SU-DHL-6 (cell line): ENCODE results near the gene UMAD1.

Experiments used
- H2AFZ ChIP-seq: fragments of 200-600 bp; sonication (generic); 2 replicates; pipeline ENCODE4 v1.6.1; 2014; ENCODE audit warnings: low read depth, mild to moderate bottlenecking, moderate library complexity, mixed read lengths, antibody characterized with exemption, low read length; ENCODE audit not compliant: severe bottlenecking
- H3F3A ChIP-seq: fragments of 200-600 bp; shearing (Covaris generic); 2 replicates; pipeline ENCODE4 v1.6.0; 2016; ENCODE audit warnings: antibody characterized with exemption, mild to moderate bottlenecking; ENCODE audit not compliant: insufficient read depth
- H3K27ac ChIP-seq: fragments of 200-600 bp; sonication (generic); 2 replicates; pipeline ENCODE4 v1.5.1; 2016; ENCODE audit warnings: low read depth, mild to moderate bottlenecking, low read length, moderate library complexity, mixed read lengths
- H3K27me3 ChIP-seq: fragments of 200-600 bp; sonication (generic), shearing (Covaris generic); 2 replicates; pipeline ENCODE4 v1.6.0; 2014; ENCODE audit warnings: mild to moderate bottlenecking, low read length
- H3K36me3 ChIP-seq: fragments of 200-600 bp; sonication (generic); 2 replicates; pipeline ENCODE4 v1.6.1; 2014; ENCODE audit warnings: mild to moderate bottlenecking, low read length, mixed read lengths
- H3K4me2 ChIP-seq: fragments of 300-600, 200-600 bp; shearing (Covaris generic), sonication (generic); 2 replicates; pipeline ENCODE4 v1.6.0; 2014; ENCODE audit warnings: low read length, low read depth, mild to moderate bottlenecking; ENCODE audit not compliant: poor library complexity, severe bottlenecking
- H3K4me3 ChIP-seq: fragments of 200-600 bp; sonication (generic); 2 replicates; pipeline ENCODE4 v1.5.1; 2014; ENCODE audit warnings: antibody characterized with exemption, low read length, mild to moderate bottlenecking, mixed read lengths; ENCODE audit not compliant: insufficient read depth, poor library complexity, severe bottlenecking
- H3K79me2 ChIP-seq: fragments of 200-600 bp; sonication (generic); 2 replicates; pipeline ENCODE4 v1.6.1; 2014; ENCODE audit warnings: mild to moderate bottlenecking, low read length, moderate library complexity; ENCODE audit not compliant: insufficient read depth
- H3K9ac ChIP-seq: fragments of 200-600 bp; sonication (generic); 2 replicates; pipeline ENCODE4 v1.7.0; 2014; ENCODE audit warnings: mild to moderate bottlenecking, low read length
- H3K9me2 ChIP-seq: fragments of 200-600 bp; sonication (generic); replicated peaks from 2 replicates; pipeline ENCODE4 v1.6.1; 2014; ENCODE audit warnings: low read length; ENCODE audit not compliant: insufficient read depth
- H3K9me3 ChIP-seq: fragments of 200-600 bp; sonication (generic); 2 replicates; pipeline ENCODE4 v1.6.1; 2014; ENCODE audit warnings: low read length, mixed read lengths; ENCODE audit not compliant: insufficient read depth
- H4K20me1 ChIP-seq: fragments of 200-600 bp; sonication (generic); 2 replicates; pipeline ENCODE4 v1.6.1; 2014; ENCODE audit warnings: low read depth, mild to moderate bottlenecking, antibody characterized with exemption, low read length, moderate library complexity, mixed read lengths
- EZH2phosphoT487 ChIP-seq: fragments of 200-600 bp; sonication (generic), shearing (Covaris generic); conservative IDR thresholded peaks from 2 replicates; pipeline ENCODE4 v1.6.1; 2018; ENCODE audit warnings: mild to moderate bottlenecking, antibody characterized with exemption, low read length, moderate library complexity, mixed read lengths
- TF ChIP-seq, protein P1 (sequence below): fragments of 200-600 bp; sonication (generic); IDR thresholded peaks from one replicate; pipeline ENCODE4 v1.5.1; 2017; ENCODE audit warnings: antibody characterized with exemption, mild to moderate bottlenecking, low read length, moderate library complexity; ENCODE audit not compliant: insufficient read depth, poor library complexity, severe bottlenecking

The UMAD1 gene

DNA sequence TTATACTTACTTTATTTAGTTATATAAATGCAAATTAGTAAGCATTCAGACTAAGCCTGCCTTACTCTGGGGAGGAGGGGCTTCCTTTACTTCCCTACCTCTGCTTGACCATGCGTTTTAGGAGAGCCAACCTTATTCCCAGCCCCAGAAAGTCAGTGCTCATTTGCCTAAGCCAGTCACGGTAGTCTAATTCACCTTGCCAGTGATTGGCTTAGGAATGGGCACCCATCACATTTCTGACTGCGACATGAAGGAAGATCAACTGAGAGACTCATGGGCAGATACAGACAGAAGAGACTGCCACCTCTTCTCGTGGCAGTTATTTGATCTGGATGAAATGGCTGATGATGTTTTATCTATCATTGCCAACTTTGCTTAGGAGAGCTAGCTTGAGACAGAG is 48.4 kb downstream of the UMAD1 start:
- no peak overlapping the region for H2AFZ ChIP-seq
- H3K36me3 ChIP-seq = no peaks in the 10 kb centered on the region; the same call in 1 of the 2 replicates
- no peak for TF ChIP-seq EZH2phosphoT487
- TF ChIP-seq, protein P1, sequence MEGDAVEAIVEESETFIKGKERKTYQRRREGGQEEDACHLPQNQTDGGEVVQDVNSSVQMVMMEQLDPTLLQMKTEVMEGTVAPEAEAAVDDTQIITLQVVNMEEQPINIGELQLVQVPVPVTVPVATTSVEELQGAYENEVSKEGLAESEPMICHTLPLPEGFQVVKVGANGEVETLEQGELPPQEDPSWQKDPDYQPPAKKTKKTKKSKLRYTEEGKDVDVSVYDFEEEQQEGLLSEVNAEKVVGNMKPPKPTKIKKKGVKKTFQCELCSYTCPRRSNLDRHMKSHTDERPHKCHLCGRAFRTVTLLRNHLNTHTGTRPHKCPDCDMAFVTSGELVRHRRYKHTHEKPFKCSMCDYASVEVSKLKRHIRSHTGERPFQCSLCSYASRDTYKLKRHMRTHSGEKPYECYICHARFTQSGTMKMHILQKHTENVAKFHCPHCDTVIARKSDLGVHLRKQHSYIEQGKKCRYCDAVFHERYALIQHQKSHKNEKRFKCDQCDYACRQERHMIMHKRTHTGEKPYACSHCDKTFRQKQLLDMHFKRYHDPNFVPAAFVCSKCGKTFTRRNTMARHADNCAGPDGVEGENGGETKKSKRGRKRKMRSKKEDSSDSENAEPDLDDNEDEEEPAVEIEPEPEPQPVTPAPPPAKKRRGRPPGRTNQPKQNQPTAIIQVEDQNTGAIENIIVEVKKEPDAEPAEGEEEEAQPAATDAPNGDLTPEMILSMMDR = no peak
- H3K27ac ChIP-seq = no peak overlapping the region
- no peaks in the 10 kb centered on the region for H3K9me2 ChIP-seq
- H3K27me3 ChIP-seq = no peaks in the 10 kb centered on the region
- H3K4me3 ChIP-seq = no peak overlapping the region
- H3F3A ChIP-seq = no peaks in the 10 kb centered on the region
- peaks cover 11% of the 10 kb centered on the region; the same call in 1 of the 2 replicates for H3K79me2 ChIP-seq
- peaks cover 7% of the 10 kb centered on the region; the same call in 1 of the 2 replicates for H4K20me1 ChIP-seq
- H3K9me3 ChIP-seq = no peaks in the 10 kb centered on the region
- H3K4me2 ChIP-seq = no peak overlapping the region
- H3K9ac ChIP-seq = no peak overlapping the region

DNA sequence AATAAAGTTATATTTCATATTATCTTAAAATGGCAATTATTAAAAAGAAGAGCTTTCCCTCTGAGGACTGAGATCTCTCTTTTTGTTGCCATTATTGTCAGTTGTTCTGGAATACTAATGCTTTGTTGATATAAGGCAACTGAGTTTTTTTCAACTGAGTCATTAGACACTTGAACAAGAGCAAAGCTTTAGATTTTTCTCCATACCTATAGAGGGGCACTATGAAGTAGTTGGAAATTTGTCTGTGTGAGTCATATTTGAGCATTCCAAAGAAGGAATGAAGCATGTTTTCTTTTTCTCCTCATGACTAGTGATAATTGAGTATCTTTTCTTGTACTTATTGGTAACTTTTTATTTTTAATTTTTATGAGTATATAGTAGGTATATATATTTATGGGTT is 53.3 kb downstream of the UMAD1 start:
- Histone ChIP-seq H3K79me2 (no peaks in the 10 kb centered on the region), H2AFZ (no peak overlapping the region), H3K4me2 (no peak overlapping the region), H3K27me3 (no peaks in the 10 kb centered on the region), H3K9me2 (no peaks in the 10 kb centered on the region), H3K4me3 (no peak overlapping the region), H3K9me3 (no peaks in the 10 kb centered on the region), H3K36me3 (no peaks in the 10 kb centered on the region; the same call in 1 of the 2 replicates), H3F3A (no peaks in the 10 kb centered on the region), H3K9ac (no peak overlapping the region), H3K27ac (no peak overlapping the region), H4K20me1 (no peaks in the 10 kb centered on the region)
- no peak for TF ChIP-seq EZH2phosphoT487
- TF ChIP-seq, protein P1 = no peak

DNA sequence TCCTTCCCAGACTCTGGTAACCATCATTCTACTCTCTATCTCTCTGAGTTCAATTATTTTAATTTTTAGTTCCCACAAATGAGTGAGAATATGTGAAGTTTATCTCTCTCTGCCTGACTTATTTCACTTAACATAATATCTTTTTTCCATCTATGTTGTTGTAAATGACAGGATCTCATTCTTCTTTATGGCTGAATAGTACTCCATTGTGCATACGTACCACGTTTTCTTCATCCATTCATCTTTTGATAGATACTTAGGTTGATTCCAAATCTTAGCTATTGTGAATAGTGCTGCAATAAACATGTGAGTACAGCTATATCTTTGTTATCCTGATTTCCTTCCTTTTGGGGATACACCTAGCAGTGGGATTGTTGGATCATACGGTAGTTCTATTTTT is 54.0 kb downstream of the UMAD1 start:
- Histone ChIP-seq H3K9me3 (no peaks in the 10 kb centered on the region), H3K79me2 (no peaks in the 10 kb centered on the region), H3K9me2 (no peaks in the 10 kb centered on the region), H3K27me3 (no peaks in the 10 kb centered on the region), H3K27ac (no peak overlapping the region), H4K20me1 (no peaks in the 10 kb centered on the region), H3K4me3 (no peak overlapping the region), H3K36me3 (no peaks in the 10 kb centered on the region; the same call in 1 of the 2 replicates), H3K4me2 (no peak overlapping the region), H2AFZ (no peak overlapping the region), H3K9ac (no peak overlapping the region), H3F3A (no peaks in the 10 kb centered on the region)
- TF ChIP-seq, protein P1 = no peak
- no peak for TF ChIP-seq EZH2phosphoT487
